Measurements from ENCODE around the gene CDC5L.

Gene CDC5L

GRCh38 chr6:44400572-44400971 is 13.1 kb downstream of the CDC5L start:
- peaks cover 67% of the 10 kb centered on the region for H3K79me2 ChIP-seq (ENCODE audit: insufficient read depth, low read length)
- H4K20me1 ChIP-seq (ENCODE audit: insufficient read depth, low read length, poor library complexity, severe bottlenecking): peaks cover 49% of the 10 kb centered on the region
- no peak for TF ChIP-seq EZH2phosphoT487 (IDR thresholded peaks at IDR 0.05; ENCODE audit: borderline replicate concordance)
- TF ChIP-seq, protein P1, sequence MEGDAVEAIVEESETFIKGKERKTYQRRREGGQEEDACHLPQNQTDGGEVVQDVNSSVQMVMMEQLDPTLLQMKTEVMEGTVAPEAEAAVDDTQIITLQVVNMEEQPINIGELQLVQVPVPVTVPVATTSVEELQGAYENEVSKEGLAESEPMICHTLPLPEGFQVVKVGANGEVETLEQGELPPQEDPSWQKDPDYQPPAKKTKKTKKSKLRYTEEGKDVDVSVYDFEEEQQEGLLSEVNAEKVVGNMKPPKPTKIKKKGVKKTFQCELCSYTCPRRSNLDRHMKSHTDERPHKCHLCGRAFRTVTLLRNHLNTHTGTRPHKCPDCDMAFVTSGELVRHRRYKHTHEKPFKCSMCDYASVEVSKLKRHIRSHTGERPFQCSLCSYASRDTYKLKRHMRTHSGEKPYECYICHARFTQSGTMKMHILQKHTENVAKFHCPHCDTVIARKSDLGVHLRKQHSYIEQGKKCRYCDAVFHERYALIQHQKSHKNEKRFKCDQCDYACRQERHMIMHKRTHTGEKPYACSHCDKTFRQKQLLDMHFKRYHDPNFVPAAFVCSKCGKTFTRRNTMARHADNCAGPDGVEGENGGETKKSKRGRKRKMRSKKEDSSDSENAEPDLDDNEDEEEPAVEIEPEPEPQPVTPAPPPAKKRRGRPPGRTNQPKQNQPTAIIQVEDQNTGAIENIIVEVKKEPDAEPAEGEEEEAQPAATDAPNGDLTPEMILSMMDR (conservative IDR thresholded peaks at IDR 0.05; ENCODE audit: low read length): no peak
- peaks cover 15% of the 10 kb centered on the region for H3K4me1 ChIP-seq (ENCODE audit: insufficient read depth, low read length, poor library complexity, severe bottlenecking)
- no peak overlapping the region for H3K4me2 ChIP-seq (ENCODE audit: low read depth, low read length, poor library complexity, severe bottlenecking)
- no peaks in the 10 kb centered on the region for H3K9me2 ChIP-seq (replicated peaks; ENCODE audit: low read depth, low read length)
- H2AFZ ChIP-seq (ENCODE audit: low read length): no peak overlapping the region
- no peak overlapping the region for H3K4me3 ChIP-seq (ENCODE audit: low read length, poor library complexity, severe bottlenecking)
- H3K9ac ChIP-seq (ENCODE audit: low read depth, low read length, poor library complexity, severe bottlenecking): no peak overlapping the region
- H3K36me3 ChIP-seq (ENCODE audit: insufficient read depth, low read length): peaks cover 87% of the 10 kb centered on the region
- no peaks in the 10 kb centered on the region for H3K27me3 ChIP-seq (ENCODE audit: insufficient read depth, low read length, poor library complexity, severe bottlenecking)
- no peaks in the 10 kb centered on the region for H3K9me3 ChIP-seq (ENCODE audit: insufficient read depth, low read depth, low read length)
- H3F3A ChIP-seq (ENCODE audit: low read depth): no peaks in the 10 kb centered on the region

GRCh38 chr6:44401138-44401537 is 13.6 kb downstream of the CDC5L start:
- H3K9ac ChIP-seq (ENCODE audit: low read depth, low read length, poor library complexity, severe bottlenecking): no peak overlapping the region
- no peaks in the 10 kb centered on the region for H3K9me3 ChIP-seq (ENCODE audit: insufficient read depth, low read depth, low read length)
- H3K4me1 ChIP-seq (ENCODE audit: insufficient read depth, low read length, poor library complexity, severe bottlenecking): peaks cover 15% of the 10 kb centered on the region
- H3K36me3 ChIP-seq (ENCODE audit: insufficient read depth, low read length): peaks cover 86% of the 10 kb centered on the region
- H3K9me2 ChIP-seq (replicated peaks; ENCODE audit: low read depth, low read length): no peaks in the 10 kb centered on the region
- no peak overlapping the region for H2AFZ ChIP-seq (ENCODE audit: low read length)
- H3K4me2 ChIP-seq (ENCODE audit: low read depth, low read length, poor library complexity, severe bottlenecking): no peak overlapping the region
- no peaks in the 10 kb centered on the region for H3F3A ChIP-seq (ENCODE audit: low read depth)
- TF ChIP-seq EZH2phosphoT487 (IDR thresholded peaks at IDR 0.05; ENCODE audit: borderline replicate concordance): no peak
- TF ChIP-seq, protein P1 (conservative IDR thresholded peaks at IDR 0.05; ENCODE audit: low read length): no peak
- H3K4me3 ChIP-seq (ENCODE audit: low read length, poor library complexity, severe bottlenecking): no peak overlapping the region
- no peaks in the 10 kb centered on the region for H3K27me3 ChIP-seq (ENCODE audit: insufficient read depth, low read length, poor library complexity, severe bottlenecking)
- H3K79me2 ChIP-seq (ENCODE audit: insufficient read depth, low read length): peaks cover 67% of the 10 kb centered on the region
- H4K20me1 ChIP-seq (ENCODE audit: insufficient read depth, low read length, poor library complexity, severe bottlenecking): peaks cover 49% of the 10 kb centered on the region

- Histone ChIP-seq H3K9ac (ENCODE audit: low read depth, low read length, poor library complexity, severe bottlenecking) (no peak overlapping the region), H4K20me1 (ENCODE audit: insufficient read depth, low read length, poor library complexity, severe bottlenecking) (peaks cover 32% of the 10 kb centered on the region), H3K9me3 (ENCODE audit: insufficient read depth, low read depth, low read length) (no peaks in the 10 kb centered on the region), H3K36me3 (ENCODE audit: insufficient read depth, low read length) (peaks cover 86% of the 10 kb centered on the region), H2AFZ (ENCODE audit: low read length) (no peak overlapping the region), H3K27me3 (ENCODE audit: insufficient read depth, low read length, poor library complexity, severe bottlenecking) (no peaks in the 10 kb centered on the region), H3F3A (ENCODE audit: low read depth) (no peaks in the 10 kb centered on the region), H3K4me3 (ENCODE audit: low read length, poor library complexity, severe bottlenecking) (no peak overlapping the region), H3K79me2 (ENCODE audit: insufficient read depth, low read length) (peaks cover 51% of the 10 kb centered on the region), H3K9me2 (replicated peaks; ENCODE audit: low read depth, low read length) (no peaks in the 10 kb centered on the region), H3K4me1 (ENCODE audit: insufficient read depth, low read length, poor library complexity, severe bottlenecking) (peaks cover 13% of the 10 kb centered on the region), H3K4me2 (ENCODE audit: low read depth, low read length, poor library complexity, severe bottlenecking) (no peak overlapping the region)
- TF ChIP-seq, protein P1 (conservative IDR thresholded peaks at IDR 0.05; ENCODE audit: low read length): no peak
Measured at GRCh38 chr6:44404022-44404714, 16.7 kb downstream of the CDC5L start.
